GM19025 (cell line): ENCODE measurements around the gene SLC44A2.

ENCODE experiments used
- ATAC-seq: cut with Tn5 transposase; IDR thresholded peaks from one replicate; pipeline ENCODE4 v1.9.1; 2021; ENCODE audit warnings: mild to moderate bottlenecking, low read depth, moderate library complexity; ENCODE audit not compliant: unreplicated experiment

The SLC44A2 gene

GRCh38 chr19:10678813-10679212 is 53.5 kb downstream of the SLC44A2 start:
- ATAC-seq, result no peak

- ATAC-seq, result no peak
Observed at GRCh38 chr19:10679743-10680142, 54.4 kb downstream of the SLC44A2 start.

GRCh38 chr19:10680545-10681135 is 55.3 kb downstream of the SLC44A2 start:
- ATAC-seq, result no peak

- no peak for ATAC-seq
Observed at GRCh38 chr19:10681658-10682057, 56.3 kb downstream of the SLC44A2 start.

DNA sequence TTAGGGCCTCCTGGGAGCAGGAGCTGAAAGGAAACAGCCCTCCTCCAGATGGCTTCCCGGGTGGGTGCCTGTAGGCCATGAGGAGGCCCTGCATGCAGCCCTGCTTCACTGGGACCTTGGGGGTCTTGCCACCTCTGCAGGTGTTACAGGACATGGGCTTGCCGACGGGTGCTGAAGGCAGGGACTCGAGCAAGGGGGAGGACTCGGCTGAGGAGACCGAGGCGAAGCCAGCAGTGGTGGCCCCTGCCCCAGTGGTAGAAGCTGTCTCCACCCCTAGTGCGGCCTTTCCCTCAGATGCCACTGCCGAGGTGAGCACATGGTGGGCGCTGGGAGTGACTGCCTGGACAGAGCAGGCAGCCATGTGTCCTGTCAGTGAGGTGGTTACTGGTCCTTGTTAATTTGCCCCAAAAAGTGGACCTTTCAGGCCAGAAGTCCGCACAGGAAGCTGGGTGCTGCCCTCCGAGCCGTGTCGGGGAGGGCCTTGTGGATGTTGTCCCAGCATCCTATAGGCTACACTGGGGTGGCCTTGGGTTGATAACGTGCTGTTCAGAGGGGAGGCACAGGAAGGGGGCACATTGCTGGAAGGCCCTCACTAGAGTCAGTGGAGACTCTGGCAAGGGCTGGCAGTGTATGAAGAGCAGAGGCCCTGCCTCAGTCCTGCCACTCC is 57.2 kb downstream of the SLC44A2 start:
- ATAC-seq, result no peak

DNA sequence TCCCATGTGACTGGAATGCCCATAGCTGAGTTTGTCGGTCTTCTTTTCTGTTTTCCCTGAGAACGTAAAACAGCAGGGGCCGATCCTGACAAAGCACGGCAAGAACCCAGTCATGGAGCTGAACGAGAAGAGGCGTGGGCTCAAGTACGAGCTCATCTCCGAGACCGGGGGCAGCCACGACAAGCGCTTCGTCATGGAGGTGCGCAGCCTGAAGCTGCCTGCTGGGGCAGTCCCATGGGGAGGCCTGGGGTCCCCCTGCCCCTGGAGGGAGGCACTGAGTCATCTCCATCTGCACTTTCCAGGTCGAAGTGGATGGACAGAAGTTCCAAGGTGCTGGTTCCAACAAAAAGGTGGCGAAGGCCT is 57.7 kb downstream of the SLC44A2 start:
- no peak for ATAC-seq

DNA sequence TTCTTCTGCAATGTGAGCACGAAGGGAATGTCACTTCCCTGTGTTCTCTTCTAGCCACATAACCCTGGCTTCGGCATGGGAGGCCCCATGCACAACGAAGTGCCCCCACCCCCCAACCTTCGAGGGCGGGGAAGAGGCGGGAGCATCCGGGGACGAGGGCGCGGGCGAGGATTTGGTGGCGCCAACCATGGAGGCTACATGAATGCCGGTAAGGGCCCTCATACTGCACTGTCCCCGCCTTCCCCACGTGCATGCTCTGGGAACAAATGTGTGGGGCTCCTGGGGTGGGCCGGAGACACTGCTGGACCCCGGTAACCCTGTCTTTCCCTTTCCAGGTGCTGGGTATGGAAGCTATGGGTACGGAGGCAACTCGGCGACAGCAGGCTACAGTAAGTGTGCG is 58.2 kb downstream of the SLC44A2 start:
- ATAC-seq, result no peak

- no peak for ATAC-seq
Observed at GRCh38 chr19:10685210-10685609, 59.9 kb downstream of the SLC44A2 start.

- no peak for ATAC-seq
Observed at GRCh38 chr19:10686193-10686592, 60.8 kb downstream of the SLC44A2 start.

DNA sequence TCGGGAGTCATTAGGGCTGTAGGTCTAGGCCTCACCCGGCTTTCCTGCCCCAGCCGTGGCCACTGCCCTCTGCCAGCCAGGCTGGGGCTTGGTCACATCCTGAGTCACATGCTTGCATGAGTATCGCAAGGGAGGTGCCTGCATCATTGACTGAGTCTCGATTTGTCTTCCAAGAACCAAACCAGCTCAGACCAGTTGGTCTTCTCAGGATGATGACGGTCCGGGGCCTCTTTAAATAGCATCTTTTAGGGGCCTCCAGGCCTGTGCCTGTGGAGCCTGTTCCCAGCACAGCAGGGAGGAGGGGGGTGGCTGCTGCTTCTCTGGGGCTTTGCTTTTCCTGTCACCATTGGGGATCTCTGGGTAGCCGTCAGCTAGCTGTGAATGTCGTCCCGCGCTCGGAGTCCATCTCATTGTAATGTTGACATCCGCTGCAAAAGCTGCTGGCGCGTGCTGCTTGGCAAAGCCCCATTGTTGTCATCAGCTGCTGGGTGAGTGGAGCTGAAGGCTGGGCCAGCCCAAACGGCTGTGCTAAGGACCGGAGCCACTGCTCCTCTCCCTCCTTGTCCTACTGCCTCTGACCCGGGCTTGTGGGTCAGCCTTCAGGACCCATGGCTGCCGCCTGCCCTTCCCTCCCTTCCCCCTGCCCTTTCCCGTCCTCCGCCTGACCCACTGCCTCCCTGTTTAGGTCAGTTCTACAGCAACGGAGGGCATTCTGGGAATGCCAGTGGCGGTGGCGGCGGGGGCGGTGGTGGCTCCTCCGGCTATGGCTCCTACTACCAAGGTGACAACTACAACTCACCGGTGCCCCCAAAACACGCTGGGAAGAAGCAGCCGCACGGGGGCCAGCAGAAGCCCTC is 61.5 kb downstream of the SLC44A2 start:
- no peak for ATAC-seq

GRCh38 chr19:10687518-10688288 is 62.4 kb downstream of the SLC44A2 start:
- ATAC-seq, result no peak

DNA sequence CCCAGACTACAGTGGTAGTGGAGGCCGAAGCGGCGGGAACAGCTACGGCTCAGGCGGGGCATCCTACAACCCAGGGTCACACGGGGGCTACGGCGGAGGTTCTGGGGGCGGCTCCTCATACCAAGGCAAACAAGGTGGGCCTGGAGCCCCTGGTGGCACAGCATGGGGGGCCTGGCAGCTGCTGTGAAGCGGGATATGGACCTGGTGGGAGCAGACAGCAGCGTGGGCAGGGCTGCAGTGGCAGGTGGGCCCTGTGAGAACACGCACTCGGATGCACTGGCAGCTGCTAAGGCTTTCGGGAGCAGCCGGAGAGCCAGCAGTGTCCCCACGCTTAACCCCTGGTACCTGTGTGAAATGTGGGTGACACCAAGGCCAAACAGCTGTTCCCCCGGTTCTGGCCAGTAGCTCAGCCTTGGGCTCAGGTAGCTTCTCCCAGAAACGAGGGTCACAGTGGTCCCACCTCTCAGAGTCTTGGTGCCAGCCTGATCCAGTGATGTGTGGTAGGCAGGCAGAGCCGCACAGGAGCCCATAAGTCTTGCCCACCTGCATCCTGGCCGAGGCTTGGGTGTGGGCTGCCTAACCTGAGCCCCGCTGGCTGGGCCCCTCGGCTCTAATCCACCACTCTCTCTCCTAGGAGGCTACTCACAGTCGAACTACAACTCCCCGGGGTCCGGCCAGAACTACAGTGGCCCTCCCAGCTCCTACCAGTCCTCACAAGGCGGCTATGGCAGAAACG is 63.4 kb downstream of the SLC44A2 start:
- no peak for ATAC-seq

GRCh38 chr19:10690341-10690781 is 65.0 kb downstream of the SLC44A2 start:
- no peak for ATAC-seq

- no peak for ATAC-seq
Observed at GRCh38 chr19:10691178-10691881, 66.0 kb downstream of the SLC44A2 start.

GRCh38 chr19:10691883-10692282 is 66.5 kb downstream of the SLC44A2 start:
- no peak for ATAC-seq

GRCh38 chr19:10692673-10693264 is 67.4 kb downstream of the SLC44A2 start:
- no peak for ATAC-seq
